Measurements from ENCODE around the gene MEPE. TPM values are rescaled to one million over a fixed set of nuclear protein-coding genes. Genes with fewer than 3 reads are reported as not detected.

MEPE gene
- polyA plus RNA-seq, 4 donors, result 0.01 TPM; not detected in 3

GRCh38 chr4:87862236-87862635 lies 29.5 kb downstream of the MEPE start:
- DNase-seq (no peak), FAIRE-seq (no peak)
- peaks cover 0 to 15% (median 0%) of the 10 kb centered on the region in 3 donors for H3K4me1 ChIP-seq (ENCODE audit: control insufficient read depth in 3 of 3, insufficient read depth in 2 of 3, low read depth in 1 of 3, low read length in 2 of 3)
- no peaks in the 10 kb centered on the region for H3K27me3 ChIP-seq (ENCODE audit: control insufficient read depth in 3 of 3, insufficient read depth in 3 of 3, low read length in 3 of 3)
- H3K36me3 ChIP-seq (ENCODE audit: control insufficient read depth in 3 of 3, insufficient read depth in 2 of 3, low read depth in 1 of 3, low read length in 3 of 3), result no peaks in the 10 kb centered on the region
- no peaks in the 10 kb centered on the region for H3K9me3 ChIP-seq (ENCODE audit: control insufficient read depth in 2 of 2, insufficient read depth in 1 of 2, low read depth in 1 of 2, low read length in 1 of 2)
- WGBS, 3 donors, result 90 to 92% (median 92%) methylated on average over 2 of the region's 2 CpGs
- H3K27ac ChIP-seq (ENCODE audit: low read depth in 1 of 3, low read length in 2 of 3), result no peak overlapping the region
- no peak overlapping the region for H3K4me3 ChIP-seq (ENCODE audit: low read depth in 1 of 3, low read length in 3 of 3)

DNA sequence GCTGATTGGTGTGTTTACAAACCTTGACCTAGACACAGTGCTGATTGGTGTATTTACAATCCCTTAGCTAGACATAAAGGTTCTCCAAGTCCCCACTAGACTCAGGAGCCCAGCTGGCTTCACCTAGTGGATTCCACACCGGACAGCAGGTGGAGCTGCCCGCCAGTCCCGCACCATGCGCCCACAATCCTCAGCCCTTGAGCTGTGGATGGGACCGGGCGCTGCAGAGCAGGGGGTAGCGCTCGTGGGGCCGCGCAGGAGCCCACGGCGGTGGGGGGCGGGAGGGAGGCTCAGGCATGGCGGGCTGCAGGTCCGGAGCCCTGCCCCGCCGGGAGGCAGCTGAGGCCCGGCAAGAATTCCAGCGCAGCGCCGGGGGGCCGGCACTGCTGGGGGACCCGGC lies 30.7 kb downstream of the MEPE start:
- Histone ChIP-seq H3K4me3 (ENCODE audit: low read depth in 1 of 3, low read length in 3 of 3) (no peak overlapping the region), H3K9me3 (ENCODE audit: control insufficient read depth in 2 of 2, insufficient read depth in 1 of 2, low read depth in 1 of 2, low read length in 1 of 2) (no peaks in the 10 kb centered on the region), H3K27ac (ENCODE audit: low read depth in 1 of 3, low read length in 2 of 3) (no peak overlapping the region), H3K4me1 (ENCODE audit: control insufficient read depth in 3 of 3, insufficient read depth in 2 of 3, low read depth in 1 of 3, low read length in 2 of 3) (peaks cover 0 to 17% (median 0%) of the 10 kb centered on the region in 3 donors), H3K36me3 (ENCODE audit: control insufficient read depth in 3 of 3, insufficient read depth in 2 of 3, low read depth in 1 of 3, low read length in 3 of 3) (no peaks in the 10 kb centered on the region), H3K27me3 (ENCODE audit: control insufficient read depth in 3 of 3, insufficient read depth in 3 of 3, low read length in 3 of 3) (no peaks in the 10 kb centered on the region)
- WGBS, 3 donors, result 71 to 94% (median 89%) methylated on average over 13 to 23 of the region's 23 CpGs
- no peak for FAIRE-seq
- DNase-seq, result no peak

DNA sequence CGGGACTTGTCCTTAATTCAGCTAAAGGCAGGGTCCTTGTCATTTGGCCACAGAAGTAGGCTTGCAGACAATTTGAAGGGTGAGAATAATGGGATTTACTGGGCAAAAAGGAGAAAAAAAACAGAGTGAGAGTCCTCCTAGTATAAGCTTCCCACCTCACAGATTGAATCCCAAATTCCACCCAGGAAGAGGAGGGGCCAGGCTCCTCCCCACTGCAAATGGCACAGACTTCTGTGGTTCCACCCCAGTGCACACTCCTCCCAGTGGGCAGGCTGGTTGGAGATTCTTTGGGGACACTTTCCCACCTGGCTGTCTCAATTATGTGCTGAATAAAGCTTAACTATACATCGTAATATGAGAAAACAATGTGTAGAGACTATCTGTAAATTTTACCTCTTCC lies 31.6 kb downstream of the MEPE start:
- Histone ChIP-seq H3K4me1 (ENCODE audit: control insufficient read depth in 3 of 3, insufficient read depth in 2 of 3, low read depth in 1 of 3, low read length in 2 of 3) (peaks cover 0 to 17% (median 0%) of the 10 kb centered on the region in 3 donors), H3K36me3 (ENCODE audit: control insufficient read depth in 3 of 3, insufficient read depth in 2 of 3, low read depth in 1 of 3, low read length in 3 of 3) (no peaks in the 10 kb centered on the region), H3K27ac (ENCODE audit: low read depth in 1 of 3, low read length in 2 of 3) (no peak overlapping the region), H3K27me3 (ENCODE audit: control insufficient read depth in 3 of 3, insufficient read depth in 3 of 3, low read length in 3 of 3) (no peaks in the 10 kb centered on the region), H3K9me3 (ENCODE audit: control insufficient read depth in 2 of 2, insufficient read depth in 1 of 2, low read depth in 1 of 2, low read length in 1 of 2) (no peaks in the 10 kb centered on the region), H3K4me3 (ENCODE audit: low read depth in 1 of 3, low read length in 3 of 3) (no peak overlapping the region)
- FAIRE-seq, result no peak
- 92 to 94% (median 94%) methylated on average over 2 of the region's 2 CpGs for whole genome bisulfite sequencing, 3 donors
- DNase-seq, result no peak

DNA sequence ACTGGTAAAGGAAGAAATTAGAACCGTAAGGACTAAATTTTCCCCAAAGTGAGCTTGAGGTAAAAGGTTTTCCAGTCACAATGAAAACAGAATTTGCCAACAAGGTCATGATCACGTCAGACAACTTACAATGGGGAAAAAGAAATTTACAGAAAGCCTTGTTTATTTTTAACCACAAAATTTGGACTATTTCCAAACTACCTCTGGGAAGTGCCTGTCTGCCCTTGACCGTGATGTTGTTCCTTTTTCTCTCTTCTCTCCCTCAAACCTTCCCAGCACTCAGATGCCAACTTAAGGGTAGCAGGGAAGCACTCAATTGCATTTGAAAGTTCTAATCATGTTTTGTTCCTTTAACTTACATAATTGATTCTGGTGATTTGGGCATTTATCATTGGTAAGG lies 32.5 kb downstream of the MEPE start:
- WGBS, 3 donors, result 40 to 42% (median 42%) methylated on average over 3 of the region's 3 CpGs
- no peaks in the 10 kb centered on the region for H3K27me3 ChIP-seq (ENCODE audit: control insufficient read depth in 3 of 3, insufficient read depth in 3 of 3, low read length in 3 of 3)
- H3K4me1 ChIP-seq (ENCODE audit: control insufficient read depth in 3 of 3, insufficient read depth in 2 of 3, low read depth in 1 of 3, low read length in 2 of 3), result peaks cover 0 to 17% (median 0%) of the 10 kb centered on the region in 3 donors
- H3K36me3 ChIP-seq (ENCODE audit: control insufficient read depth in 3 of 3, insufficient read depth in 2 of 3, low read depth in 1 of 3, low read length in 3 of 3), result no peaks in the 10 kb centered on the region
- FAIRE-seq (no peak), DNase-seq (no peak)
- H3K4me3 ChIP-seq (ENCODE audit: low read depth in 1 of 3, low read length in 3 of 3), result no peak overlapping the region
- no peaks in the 10 kb centered on the region for H3K9me3 ChIP-seq (ENCODE audit: control insufficient read depth in 2 of 2, insufficient read depth in 1 of 2, low read depth in 1 of 2, low read length in 1 of 2)
- H3K27ac ChIP-seq (ENCODE audit: low read depth in 1 of 3, low read length in 2 of 3), result no peak overlapping the region

DNA sequence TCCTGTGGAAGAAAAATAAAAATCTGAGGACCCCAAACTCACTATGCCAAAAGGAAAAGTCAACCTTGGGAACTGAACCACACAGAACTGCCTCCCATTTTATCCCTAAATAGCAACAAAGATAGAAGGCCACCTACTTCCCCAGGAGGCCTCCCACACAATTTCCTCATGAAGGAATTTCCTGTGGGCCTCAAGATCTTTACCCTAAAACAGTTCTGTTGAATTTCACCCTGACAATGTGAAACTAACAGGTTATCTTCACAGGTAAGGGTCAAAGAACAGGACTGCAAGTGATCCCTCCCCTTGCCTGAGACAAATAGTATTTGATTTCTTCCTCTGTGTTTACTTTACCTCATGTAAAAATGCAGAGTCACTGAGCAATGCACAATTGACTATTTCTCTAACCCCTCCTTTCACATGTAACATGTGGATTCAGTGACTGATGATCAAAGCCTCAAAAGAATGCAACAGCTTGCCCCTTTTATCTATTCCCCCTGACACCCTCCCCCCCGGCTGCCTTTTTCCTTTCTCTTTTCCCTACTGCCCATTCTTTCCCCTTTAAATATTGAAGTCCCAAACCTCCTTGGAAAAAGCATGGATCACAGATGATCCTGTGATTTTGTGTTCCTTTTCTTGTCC lies 33.3 kb downstream of the MEPE start:
- Histone ChIP-seq H3K36me3 (ENCODE audit: control insufficient read depth in 3 of 3, insufficient read depth in 2 of 3, low read depth in 1 of 3, low read length in 3 of 3) (no peaks in the 10 kb centered on the region), H3K27ac (ENCODE audit: low read depth in 1 of 3, low read length in 2 of 3) (no peak overlapping the region), H3K4me1 (ENCODE audit: control insufficient read depth in 3 of 3, insufficient read depth in 2 of 3, low read depth in 1 of 3, low read length in 2 of 3) (peaks cover 0 to 17% (median 0%) of the 10 kb centered on the region in 3 donors), H3K4me3 (ENCODE audit: low read depth in 1 of 3, low read length in 3 of 3) (no peak overlapping the region), H3K27me3 (ENCODE audit: control insufficient read depth in 3 of 3, insufficient read depth in 3 of 3, low read length in 3 of 3) (no peaks in the 10 kb centered on the region), H3K9me3 (ENCODE audit: control insufficient read depth in 2 of 2, insufficient read depth in 1 of 2, low read depth in 1 of 2, low read length in 1 of 2) (no peaks in the 10 kb centered on the region)
- DNase-seq (peak in 1 of 2 donors; percentile 64), FAIRE-seq (no peak)
- 50 to 69% (median 52%) methylated on average over 1 of the region's 1 CpG for WGBS, 3 donors

DNA sequence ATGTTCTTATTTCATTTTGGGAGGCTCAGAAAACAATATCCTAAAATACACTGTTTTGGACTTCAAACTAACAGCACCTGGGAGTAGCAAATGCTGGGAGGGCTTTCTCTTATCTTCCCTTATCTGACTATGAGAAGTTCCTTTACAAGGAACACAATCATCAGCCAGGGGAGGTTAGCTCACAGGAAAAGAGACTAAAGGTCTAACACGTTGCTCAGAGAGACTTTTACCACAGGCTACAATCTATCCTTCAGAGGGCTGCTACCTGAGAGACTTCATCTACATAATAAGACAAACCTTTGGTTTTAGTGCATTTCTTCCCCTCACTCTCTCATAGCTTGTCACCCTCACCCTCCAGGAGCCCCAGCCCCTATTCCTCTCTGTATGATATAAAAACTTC lies 35.8 kb downstream of the MEPE start:
- WGBS, 3 donors, result 0 to 21% (median 11%) methylated on average over 1 of the region's 1 CpG
- Histone ChIP-seq H3K9me3 (ENCODE audit: control insufficient read depth in 2 of 2, insufficient read depth in 1 of 2, low read depth in 1 of 2, low read length in 1 of 2) (no peaks in the 10 kb centered on the region), H3K4me1 (ENCODE audit: control insufficient read depth in 3 of 3, insufficient read depth in 2 of 3, low read depth in 1 of 3, low read length in 2 of 3) (peaks cover 0 to 17% (median 0%) of the 10 kb centered on the region in 3 donors), H3K4me3 (ENCODE audit: low read depth in 1 of 3, low read length in 3 of 3) (no peak overlapping the region), H3K36me3 (ENCODE audit: control insufficient read depth in 3 of 3, insufficient read depth in 2 of 3, low read depth in 1 of 3, low read length in 3 of 3) (no peaks in the 10 kb centered on the region), H3K27ac (ENCODE audit: low read depth in 1 of 3, low read length in 2 of 3) (peak overlapping the region in 1 of 3 donors; percentile 7), H3K27me3 (ENCODE audit: control insufficient read depth in 3 of 3, insufficient read depth in 3 of 3, low read length in 3 of 3) (no peaks in the 10 kb centered on the region)
- FAIRE-seq (no peak), DNase-seq (peak in 1 of 2 donors; percentile 71)

DNA sequence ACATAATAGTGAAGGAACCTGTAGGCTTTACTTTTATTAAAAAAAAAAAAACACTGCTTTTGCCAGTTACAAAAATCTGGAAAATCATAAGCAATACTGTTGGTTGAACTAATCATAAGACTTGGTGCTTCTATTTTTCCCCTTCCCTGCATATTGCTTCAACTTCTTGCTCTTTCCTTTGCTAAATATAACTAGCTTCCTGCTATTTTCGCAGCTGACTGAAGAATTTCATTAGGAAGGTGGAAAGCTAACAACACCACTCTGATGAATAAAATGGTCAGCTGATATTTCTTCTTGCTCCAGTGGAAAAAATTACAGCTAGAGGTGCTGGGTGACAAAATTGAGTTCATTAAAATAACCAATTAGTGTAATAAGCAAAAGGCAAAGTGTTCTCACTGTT lies 39.3 kb downstream of the MEPE start:
- Histone ChIP-seq H3K4me3 (ENCODE audit: low read depth in 1 of 3, low read length in 3 of 3) (no peak overlapping the region), H3K27ac (ENCODE audit: low read depth in 1 of 3, low read length in 2 of 3) (no peak overlapping the region), H3K4me1 (ENCODE audit: control insufficient read depth in 3 of 3, insufficient read depth in 2 of 3, low read depth in 1 of 3, low read length in 2 of 3) (peaks cover 0 to 2% (median 0%) of the 10 kb centered on the region in 3 donors), H3K36me3 (ENCODE audit: control insufficient read depth in 3 of 3, insufficient read depth in 2 of 3, low read depth in 1 of 3, low read length in 3 of 3) (no peaks in the 10 kb centered on the region), H3K9me3 (ENCODE audit: control insufficient read depth in 2 of 2, insufficient read depth in 1 of 2, low read depth in 1 of 2, low read length in 1 of 2) (no peaks in the 10 kb centered on the region), H3K27me3 (ENCODE audit: control insufficient read depth in 3 of 3, insufficient read depth in 3 of 3, low read length in 3 of 3) (no peaks in the 10 kb centered on the region)
- WGBS, 3 donors, result 67 to 88% (median 75%) methylated on average over 1 of the region's 1 CpG
- DNase-seq (no peak), FAIRE-seq (no peak)

GRCh38 chr4:87875191-87875590 lies 42.4 kb downstream of the MEPE start:
- WGBS, 3 donors, result 56 to 86% (median 67%) methylated on average over 2 of the region's 2 CpGs
- H3K4me3 ChIP-seq (ENCODE audit: low read depth in 1 of 3, low read length in 3 of 3), result no peak overlapping the region
- no peaks in the 10 kb centered on the region for H3K27me3 ChIP-seq (ENCODE audit: control insufficient read depth in 3 of 3, insufficient read depth in 3 of 3, low read length in 3 of 3)
- FAIRE-seq (no peak), DNase-seq (no peak)
- H3K4me1 ChIP-seq (ENCODE audit: control insufficient read depth in 3 of 3, insufficient read depth in 2 of 3, low read depth in 1 of 3, low read length in 2 of 3), result no peaks in the 10 kb centered on the region
- H3K27ac ChIP-seq (ENCODE audit: low read depth in 1 of 3, low read length in 2 of 3), result no peak overlapping the region
- H3K9me3 ChIP-seq (ENCODE audit: control insufficient read depth in 2 of 2, insufficient read depth in 1 of 2, low read depth in 1 of 2, low read length in 1 of 2), result no peaks in the 10 kb centered on the region
- H3K36me3 ChIP-seq (ENCODE audit: control insufficient read depth in 3 of 3, insufficient read depth in 2 of 3, low read depth in 1 of 3, low read length in 3 of 3), result no peaks in the 10 kb centered on the region

GRCh38 chr4:87880106-87880505 lies 47.3 kb downstream of the MEPE start:
- Histone ChIP-seq H3K27me3 (ENCODE audit: control insufficient read depth in 3 of 3, insufficient read depth in 3 of 3, low read length in 3 of 3) (no peaks in the 10 kb centered on the region), H3K4me3 (ENCODE audit: low read depth in 1 of 3, low read length in 3 of 3) (no peak overlapping the region), H3K27ac (ENCODE audit: low read depth in 1 of 3, low read length in 2 of 3) (no peak overlapping the region), H3K9me3 (ENCODE audit: control insufficient read depth in 2 of 2, insufficient read depth in 1 of 2, low read depth in 1 of 2, low read length in 1 of 2) (no peaks in the 10 kb centered on the region), H3K36me3 (ENCODE audit: control insufficient read depth in 3 of 3, insufficient read depth in 2 of 3, low read depth in 1 of 3, low read length in 3 of 3) (no peaks in the 10 kb centered on the region), H3K4me1 (ENCODE audit: control insufficient read depth in 3 of 3, insufficient read depth in 2 of 3, low read depth in 1 of 3, low read length in 2 of 3) (no peaks in the 10 kb centered on the region)
- DNase-seq (no peak), FAIRE-seq (no peak)
- WGBS, 3 donors, result 57 to 71% (median 58%) methylated on average over 1 of the region's 1 CpG
